K562 (cell line): Measurements from ENCODE around the gene IL23R. TPM values are rescaled to one million over a fixed set of nuclear protein-coding genes. Genes with fewer than 3 reads are reported as not detected.

Source experiments
- ATF1 ChIP-seq, 2 experiments: fragments of 450-650 bp in 1 of 2; IDR thresholded peaks; 2 replicates each; pipeline ENCODE4 v1.6.1; 2016; ENCODE audit warnings: missing compliant biosample characterization in 1 of 2, missing genetic modification characterization in 1 of 2
- ATF2 ChIP-seq: sonication (generic); formaldehyde crosslinking; IDR thresholded peaks from 2 replicates; pipeline ENCODE4 v1.8.1; 2022; ENCODE audit warnings: missing genetic modification reagents
- BCOR ChIP-seq: fragments of 450-650 bp; IDR thresholded peaks from 2 replicates; pipeline ENCODE4 v1.6.1; 2016
- BRCA1 ChIP-seq, 2 experiments: fragments of 450-650 bp in 1 of 2; sonication (generic) in 1 of 2; formaldehyde crosslinking in 1 of 2; IDR thresholded peaks; 2 replicates each; pipeline versions ENCODE4 v1.5.0 to v1.6.1; 2017 to 2020; ENCODE audit warnings: mild to moderate bottlenecking in 1 of 2, missing genetic modification reagents in 1 of 2
- CBFA2T2 ChIP-seq: fragments of 450-650 bp; conservative IDR thresholded peaks from 2 replicates; pipeline ENCODE4 v1.6.1; 2017; ENCODE audit warnings: mild to moderate bottlenecking
- CBX3 ChIP-seq, 2 experiments: IDR thresholded peaks; 1 replicate in 1 of 2; 2 replicates in 1 of 2; pipeline ENCODE4 v1.6.1; 2012; ENCODE audit warnings: inconsistent platforms in 2 of 2, low read length in 2 of 2, borderline replicate concordance in 1 of 2, control low read depth in 1 of 2
- MAZ ChIP-seq, 2 experiments: fragments of 450-650 bp in 1 of 2; sonication (generic) in 1 of 2; formaldehyde crosslinking; IDR thresholded peaks in 1 of 2; conservative IDR thresholded peaks in 1 of 2; 2 replicates each; pipeline versions ENCODE4 v1.4.0 to v1.5.0; 2020; ENCODE audit warnings: mild to moderate bottlenecking in 1 of 2, missing genetic modification reagents in 1 of 2
- NFE2L1 ChIP-seq: fragments of 450-650 bp; IDR thresholded peaks from 2 replicates; pipeline ENCODE4 v1.6.1; 2016; ENCODE audit warnings: missing genetic modification characterization, low read depth, mild to moderate bottlenecking, missing compliant biosample characterization, moderate library complexity, borderline replicate concordance
- TOE1 ChIP-seq, 2 experiments: fragments of 450-650 bp in 1 of 2; sonication (generic) in 1 of 2; formaldehyde crosslinking in 1 of 2; IDR thresholded peaks; 2 replicates each; pipeline versions ENCODE4 v1.7.1 to v1.8.0; 2016 to 2022; ENCODE audit warnings: borderline replicate concordance in 2 of 2, mild to moderate bottlenecking in 2 of 2, antibody characterized with exemption in 1 of 2, inconsistent platforms in 1 of 2, low read depth in 1 of 2, missing genetic modification reagents in 1 of 2, moderate library complexity in 1 of 2
- ZBTB33 ChIP-seq: sonication (generic); formaldehyde crosslinking; IDR thresholded peaks from 2 replicates; pipeline ENCODE4 v1.8.1; 2023; ENCODE audit warnings: mild to moderate bottlenecking, missing genetic modification reagents
- ZFP1 ChIP-seq: fragments of 450-650 bp; formaldehyde crosslinking; IDR thresholded peaks from 2 replicates; pipeline ENCODE4 v1.4.0; 2020; ENCODE audit warnings: mild to moderate bottlenecking, mixed read lengths
- ZNF57 ChIP-seq: fragments of 450-650 bp; formaldehyde crosslinking; IDR thresholded peaks from 2 replicates; pipeline ENCODE4 v1.4.0; 2020; ENCODE audit warnings: mild to moderate bottlenecking, moderate library complexity
- ZZZ3 ChIP-seq: fragments of 450-650 bp; IDR thresholded peaks from 2 replicates; pipeline ENCODE4 v1.6.1; 2016; ENCODE audit warnings: antibody characterized with exemption, mild to moderate bottlenecking, moderate library complexity
- polyA plus RNA-seq, 8 experiments: library from polyadenylated mRNA; depleted of rRNA in 4 of 8; stranded (reverse) in 5 of 8; unstranded in 3 of 8; fragments of >200 nt; fragmentation: Nextera tagmentation in 2 of 8; fragmentation: Illumina TruSeq in 1 of 8; extraction: Ambion mirVana in 2 of 8; extraction: Trizol in 1 of 8; gene quantifications; 2 replicates each; pipeline versions ENCODE4 v1.2.1 to v1.2.3, GENCODE V29; 2011 to 2014; ENCODE audit warnings: inconsistent platforms in 1 of 8, missing spikeins in 1 of 8
- total RNA-seq, 7 experiments: library from RNA; depleted of rRNA in 6 of 7; stranded (reverse); fragments of >200 nt in 6 of 7; fragmentation: Illumina TruSeq in 2 of 7; extraction: Trizol in 2 of 7; gene quantifications; 2 replicates each; pipeline versions ENCODE4 v1.2.1 to v1.2.3, GENCODE V29; 2011 to 2021; ENCODE audit warnings: low replicate concordance in 1 of 7
- TF ChIP-seq, protein P1 (sequence below), 2 experiments: fragments of 450-650 bp; formaldehyde crosslinking in 1 of 2; IDR thresholded peaks; 2 replicates each; pipeline versions ENCODE4 v1.4.0 to v1.6.1; 2014 to 2020; ENCODE audit warnings: mild to moderate bottlenecking in 2 of 2, borderline replicate concordance in 1 of 2, low read depth in 1 of 2

The IL23R gene
- total and polyA plus RNA-seq, 9 of the 15 experiments (the other 6 are each of a cell fraction or from before 2014, with no cell fraction given) = 4.4 to 52.7 (median 22.8) TPM

GRCh38 chr1:67191668-67192520, 25.6 kb downstream of the IL23R start (continued):
- TF ChIP-seq ZNF57 (CRISPR knock-in tag) (no peak), ZBTB33 (CRISPR knock-in tag) (no peak), NFE2L1 (tag) (peak; percentile 41; the same call in 1 of the 2 replicates), MAZ (CRISPR knock-in tag; conservative IDR thresholded peaks at IDR 0.05 in 1 of 2, IDR thresholded peaks at IDR 0.05 in 1 of 2) (no peak), TOE1 (IDR thresholded peaks at IDR 0.05; ENCODE audit: borderline replicate concordance) (no peak), TOE1 (CRISPR knock-in tag; IDR thresholded peaks at IDR 0.05; ENCODE audit: borderline replicate concordance, low read depth) (no peak), CBFA2T2 (peak; percentile 67), BRCA1 (IDR thresholded peaks at IDR 0.05) (no peak), BRCA1 (CRISPR knock-in tag; IDR thresholded peaks at IDR 0.05) (no peak), BCOR (no peak), ATF1 (CRISPR knock-in tag; IDR thresholded peaks at IDR 0.05) (no peak), ATF1 (tag; IDR thresholded peaks at IDR 0.05) (no peak), ZZZ3 (no peak), ZFP1 (CRISPR knock-in tag) (no peak), ATF2 (CRISPR knock-in tag) (no peak), CBX3 (IDR thresholded peaks at IDR 0.05; ENCODE audit: borderline replicate concordance in 1 of 2, low read length in 2 of 2) (no peak)
- TF ChIP-seq, protein P1, sequence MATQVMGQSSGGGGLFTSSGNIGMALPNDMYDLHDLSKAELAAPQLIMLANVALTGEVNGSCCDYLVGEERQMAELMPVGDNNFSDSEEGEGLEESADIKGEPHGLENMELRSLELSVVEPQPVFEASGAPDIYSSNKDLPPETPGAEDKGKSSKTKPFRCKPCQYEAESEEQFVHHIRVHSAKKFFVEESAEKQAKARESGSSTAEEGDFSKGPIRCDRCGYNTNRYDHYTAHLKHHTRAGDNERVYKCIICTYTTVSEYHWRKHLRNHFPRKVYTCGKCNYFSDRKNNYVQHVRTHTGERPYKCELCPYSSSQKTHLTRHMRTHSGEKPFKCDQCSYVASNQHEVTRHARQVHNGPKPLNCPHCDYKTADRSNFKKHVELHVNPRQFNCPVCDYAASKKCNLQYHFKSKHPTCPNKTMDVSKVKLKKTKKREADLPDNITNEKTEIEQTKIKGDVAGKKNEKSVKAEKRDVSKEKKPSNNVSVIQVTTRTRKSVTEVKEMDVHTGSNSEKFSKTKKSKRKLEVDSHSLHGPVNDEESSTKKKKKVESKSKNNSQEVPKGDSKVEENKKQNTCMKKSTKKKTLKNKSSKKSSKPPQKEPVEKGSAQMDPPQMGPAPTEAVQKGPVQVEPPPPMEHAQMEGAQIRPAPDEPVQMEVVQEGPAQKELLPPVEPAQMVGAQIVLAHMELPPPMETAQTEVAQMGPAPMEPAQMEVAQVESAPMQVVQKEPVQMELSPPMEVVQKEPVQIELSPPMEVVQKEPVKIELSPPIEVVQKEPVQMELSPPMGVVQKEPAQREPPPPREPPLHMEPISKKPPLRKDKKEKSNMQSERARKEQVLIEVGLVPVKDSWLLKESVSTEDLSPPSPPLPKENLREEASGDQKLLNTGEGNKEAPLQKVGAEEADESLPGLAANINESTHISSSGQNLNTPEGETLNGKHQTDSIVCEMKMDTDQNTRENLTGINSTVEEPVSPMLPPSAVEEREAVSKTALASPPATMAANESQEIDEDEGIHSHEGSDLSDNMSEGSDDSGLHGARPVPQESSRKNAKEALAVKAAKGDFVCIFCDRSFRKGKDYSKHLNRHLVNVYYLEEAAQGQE (IDR thresholded peaks at IDR 0.05; ENCODE audit: borderline replicate concordance) = no peak
- TF ChIP-seq, protein P1 (CRISPR knock-in tag; IDR thresholded peaks at IDR 0.05; ENCODE audit: low read depth) = no peak
